Measurements from ENCODE around the gene TOM1. TPM values are rescaled to one million over a fixed set of nuclear protein-coding genes. Genes with fewer than 3 reads are reported as not detected.
"Not testable (repeated sequence)": the region's sequence is repeated elsewhere in the genome, so short reads cannot be mapped to it uniquely, and the experiment has no call there.

Gene TOM1
- total RNA-seq, 3 donors from 2014 or later = 20.5 to 24.7 (median 23.0) TPM

GRCh38 chr22:35393116-35394010 is 93.7 kb downstream of the TOM1 start:
- no peaks in the 10 kb centered on the region for H3K36me3 Mint-ChIP-seq (ENCODE audit: insufficient read depth)
- DNase-seq (no peak), ATAC-seq (no peak)
- no peaks in the 10 kb centered on the region for H3K9me3 Mint-ChIP-seq
- H3K27me3 Mint-ChIP-seq (ENCODE audit: low read depth) = peaks cover 5% of the 10 kb centered on the region
- H3K4me3 Mint-ChIP-seq = no peak overlapping the region
- H3K4me1 Mint-ChIP-seq (ENCODE audit: low read depth) = no peaks in the 10 kb centered on the region

GRCh38 chr22:35394011-35394312 is 94.3 kb downstream of the TOM1 start:
- Mint-ChIP-seq H3K27me3 (ENCODE audit: low read depth) (peaks cover 2% of the 10 kb centered on the region), H3K4me1 (ENCODE audit: low read depth) (no peaks in the 10 kb centered on the region), H3K36me3 (ENCODE audit: insufficient read depth) (no peaks in the 10 kb centered on the region), H3K4me3 (no peak overlapping the region), H3K9me3 (no peaks in the 10 kb centered on the region)
- ATAC-seq (no peak), DNase-seq (no peak)

DNA sequence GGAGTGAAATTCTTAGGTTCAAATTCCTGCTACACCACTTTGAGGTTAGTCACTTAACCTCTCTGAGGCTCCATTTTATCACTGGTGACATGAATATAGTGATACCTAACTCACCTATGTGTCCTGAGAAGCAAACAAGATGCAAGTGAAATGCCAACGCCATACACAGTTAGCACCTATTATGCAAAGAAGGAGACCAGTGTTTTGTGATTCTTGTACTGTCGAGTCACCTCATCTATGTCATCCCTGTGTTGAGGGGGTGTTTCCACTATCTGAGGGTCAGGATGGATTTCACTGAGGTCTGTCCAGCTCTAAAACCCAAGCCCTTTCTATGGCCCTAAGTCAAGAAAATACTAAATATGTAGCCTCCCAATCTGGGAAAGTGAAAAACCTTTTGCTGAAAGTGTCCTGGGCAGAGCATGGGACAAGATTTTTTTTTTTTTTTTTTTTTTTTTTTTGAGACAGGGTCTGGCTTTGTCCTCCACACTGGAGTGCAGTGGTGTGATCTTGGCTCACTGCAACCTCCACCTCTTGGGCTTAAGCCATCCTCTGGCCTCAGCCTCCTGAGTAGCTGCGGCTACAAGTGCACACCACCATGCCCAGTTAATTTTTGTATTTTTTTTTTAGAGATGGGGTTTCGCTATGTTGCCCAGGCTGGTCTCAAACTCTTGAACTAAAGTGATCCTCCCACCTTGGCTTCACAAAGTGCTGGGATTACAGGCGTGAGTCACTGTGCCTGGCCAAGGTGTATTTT is 95.3 kb downstream of the TOM1 start:
- no peaks in the 10 kb centered on the region for H3K9me3 Mint-ChIP-seq
- DNase-seq = no peak
- no peak overlapping the region for H3K4me3 Mint-ChIP-seq
- no peaks in the 10 kb centered on the region for H3K27me3 Mint-ChIP-seq (ENCODE audit: low read depth)
- peaks cover 5% of the 10 kb centered on the region for H3K4me1 Mint-ChIP-seq (ENCODE audit: low read depth)
- peaks cover 1% of the 10 kb centered on the region for H3K36me3 Mint-ChIP-seq (ENCODE audit: insufficient read depth)
- ATAC-seq = no peak

- ATAC-seq; H3K9me3 Mint-ChIP-seq; H3K27me3 Mint-ChIP-seq (ENCODE audit: low read depth); DNase-seq; H3K36me3 Mint-ChIP-seq (ENCODE audit: insufficient read depth); H3K4me3 Mint-ChIP-seq: not testable (repeated sequence)
- peaks cover 15% of the 10 kb centered on the region for H3K4me1 Mint-ChIP-seq (ENCODE audit: low read depth)
These were observed 96.9 kb downstream of the TOM1 start for GRCh38 chr22:35396622-35397021.

GRCh38 chr22:35397095-35397904 is 97.6 kb downstream of the TOM1 start:
- H3K4me1 Mint-ChIP-seq (ENCODE audit: low read depth) = peaks cover 20% of the 10 kb centered on the region
- H3K4me3 Mint-ChIP-seq = no peak overlapping the region
- ATAC-seq (no peak), DNase-seq (no peak)
- peaks cover 12% of the 10 kb centered on the region for H3K36me3 Mint-ChIP-seq (ENCODE audit: insufficient read depth)
- no peaks in the 10 kb centered on the region for H3K27me3 Mint-ChIP-seq (ENCODE audit: low read depth)
- no peaks in the 10 kb centered on the region for H3K9me3 Mint-ChIP-seq

Other genes starting within 250 kb of the TOM1 start
- not detected for gene ISX, start 233.7 kb upstream of the TOM1 start, total RNA-seq
- gene HMGXB4, start 42.4 kb upstream of the TOM1 start, total RNA-seq = 10 to 100 TPM; 29.7 to 31.4 (median 30.6) TPM
- gene HMOX1, start 81.2 kb downstream of the TOM1 start, total RNA-seq = 1 to 10 TPM; 1.2 to 3.0 (median 1.4) TPM
- gene MCM5, start 100.2 kb downstream of the TOM1 start, total RNA-seq = 100 to 1,000 TPM; 342 to 399 (median 361) TPM
- gene RASD2, start 240.9 kb downstream of the TOM1 start, total RNA-seq = under 1 TPM; 0.08 to 0.14 (median 0.13) TPM

Measured in activated T-cell treated with anti-CD3 and anti-CD28 coated beads, Interleukin-2, amount 50 U/mL, for 4 hours (primary cell).